Pancreas (tissue), 10 donors: ENCODE measurements around the gene CDCA7L. TPM values are rescaled to one million over a fixed set of nuclear protein-coding genes. Genes with fewer than 3 reads are reported as not detected.

Source experiments
- ATAC-seq, 4 donors: fragments of 200-7000 bp; cut with Tn5 transposase; one replicate each; pipeline versions ENCODE4 v1.8.0 to v1.9.1; 2020; ENCODE audit warnings: mild to moderate bottlenecking in 4 of 4, moderate library complexity in 4 of 4
- DNase-seq, 6 donors: peaks; one replicate each; pipeline ENCODE4 v3.0.0-alpha.2; 2020
- FAIRE-seq: peaks from 2 replicates; lab custom pipeline; 2012; peaks lifted over from hg19 to GRCh38; lab: Jason Lieb, UNC
- H3K27ac ChIP-seq, 4 donors: fragments of 200-600 bp; sonication (generic); 1 replicate in 3 of 4; 2 replicates in 1 of 4; pipeline versions ENCODE4 v1.5.0 to v1.8.0; 2020
- H3K27me3 ChIP-seq, 4 donors: fragments of 200-600 bp; one replicate each; pipeline ENCODE4 v1.8.0; 2021
- H3K36me3 ChIP-seq, 3 donors: fragments of 200-600 bp; sonication (generic) in 1 of 3; one replicate each; pipeline versions ENCODE4 v1.5.0 to v1.8.0; 2020 to 2021
- H3K4me1 ChIP-seq, 3 donors: fragments of 200-600 bp; one replicate each; pipeline ENCODE4 v1.8.0; 2021
- H3K4me3 ChIP-seq, 4 donors: fragments of 200-600 bp; sonication (generic) in 2 of 4; one replicate each; pipeline versions ENCODE4 v1.5.0 to v1.8.0; 2020 to 2021
- H3K9me3 ChIP-seq, 4 donors: fragments of 200-600 bp; one replicate each; pipeline ENCODE4 v1.8.0; 2021
- CTCF ChIP-seq, 4 donors: fragments of 200-600 bp; sonication (generic) in 3 of 4; IDR thresholded peaks; one replicate each; pipeline versions ENCODE4 v1.5.0 to v1.8.0; 2021; ENCODE audit warnings: antibody characterized with exemption in 4 of 4
- WGBS, 2 donors: extraction: QIAGEN DNeasy Blood & Tissue Kit; methylation state at CpG; one replicate each; pipeline ENCODE4 v1.1.7; 2013; 5-methylcytosine and 5-hydroxymethylcytosine counted together
- intact Hi-C, 3 donors: fragments of 100-400 bp; cut with DNase I; formaldehyde crosslinking; loops; one replicate each; pipeline versions ENCODE4 v1.11.1 to v1.14.2; 2022
- polyA plus RNA-seq, 2 donors: library from polyadenylated mRNA; stranded (reverse); fragments of 200-250 nt; gene quantifications; one replicate each; pipeline ENCODE4 v1.2.3, GENCODE V29; 2013
- total RNA-seq, 6 donors: library from RNA; stranded (reverse); fragmentation: NEBNext Ultra II Directional in 4 of 6; extraction: Animal tissue kit (Norgen Biotek cat#: 25700) in 4 of 6; gene quantifications; one replicate each; pipeline versions ENCODE4 v1.2.1 to v1.2.4, GENCODE V29; 2021 to 2023
- donor health status: healthy with polysubstance abuse.
- donor health status: DM: no; HTN: no; CAD: no; lungs with moderate emphysema.
- donor health status: DM: no; HTN: no; CAD: no.
- donor health status: control.
- donor health status: control.
- donor health status: Bipolar disorder and iron deficiency.
- donor health status: DM: yes; HTN: yes; CAD: no.
- donor health status: DM: no; HTN: no; CAD: no.
- donor health status: DM: no; HTN: no; CAD: no.
- donor health status: DM: yes; HTN: yes; CAD: no.

CDCA7L gene
- total and polyA plus RNA-seq, 8 donors, result 6.7 to 27.2 (median 19.9) TPM

- ATAC-seq (no peak), DNase-seq (no peak), FAIRE-seq (no peak)
- H3K27ac ChIP-seq, result no peak overlapping the region
- 95 to 98% methylated on average over 3 of the region's 3 CpGs for WGBS, 2 donors
- peaks cover 0 to 7% (median 0%) of the 10 kb centered on the region in 4 donors for H3K27me3 ChIP-seq
- no peaks in the 10 kb centered on the region for H3K4me1 ChIP-seq
- intact Hi-C loops, result no loop called here
- H3K36me3 ChIP-seq, result no peaks in the 10 kb centered on the region
- H3K9me3 ChIP-seq, result no peaks in the 10 kb centered on the region
- H3K4me3 ChIP-seq, result no peak overlapping the region
- TF ChIP-seq CTCF (IDR thresholded peaks at IDR 0.05), result no peak
Measured at GRCh38 chr7:21959387-21959776, 13.7 kb upstream of the CDCA7L start.

DNA sequence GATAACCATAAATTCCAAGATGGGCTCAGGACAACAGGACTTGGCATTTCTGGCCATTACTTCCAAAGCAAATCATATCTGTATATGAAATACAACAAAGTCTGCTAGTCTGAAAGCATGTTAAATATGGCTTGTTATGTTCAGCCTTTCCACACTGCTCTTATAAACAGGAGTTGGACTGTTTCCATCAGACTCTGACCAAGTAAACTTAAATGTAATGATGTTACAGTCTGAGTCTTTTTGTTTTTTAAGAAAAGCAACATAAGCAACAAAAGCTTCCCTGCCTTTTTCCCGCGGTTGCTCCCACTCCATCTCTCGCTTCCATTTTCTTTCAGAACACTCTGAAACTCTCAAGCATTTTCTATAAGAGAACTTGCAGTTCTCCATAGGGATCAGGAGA, 8.1 kb upstream of the CDCA7L start:
- FAIRE-seq (no peak), DNase-seq (no peak), ATAC-seq (no peak)
- WGBS, 2 donors, result 86 to 94% methylated on average over 3 of the region's 3 CpGs
- Histone ChIP-seq H3K9me3 (no peaks in the 10 kb centered on the region), H3K27ac (no peak overlapping the region), H3K36me3 (no peaks in the 10 kb centered on the region), H3K4me3 (no peak overlapping the region), H3K4me1 (no peaks in the 10 kb centered on the region), H3K27me3 (no peaks in the 10 kb centered on the region)
- TF ChIP-seq CTCF (IDR thresholded peaks at IDR 0.05), result no peak
- intact Hi-C loops, result no loop called here

DNA sequence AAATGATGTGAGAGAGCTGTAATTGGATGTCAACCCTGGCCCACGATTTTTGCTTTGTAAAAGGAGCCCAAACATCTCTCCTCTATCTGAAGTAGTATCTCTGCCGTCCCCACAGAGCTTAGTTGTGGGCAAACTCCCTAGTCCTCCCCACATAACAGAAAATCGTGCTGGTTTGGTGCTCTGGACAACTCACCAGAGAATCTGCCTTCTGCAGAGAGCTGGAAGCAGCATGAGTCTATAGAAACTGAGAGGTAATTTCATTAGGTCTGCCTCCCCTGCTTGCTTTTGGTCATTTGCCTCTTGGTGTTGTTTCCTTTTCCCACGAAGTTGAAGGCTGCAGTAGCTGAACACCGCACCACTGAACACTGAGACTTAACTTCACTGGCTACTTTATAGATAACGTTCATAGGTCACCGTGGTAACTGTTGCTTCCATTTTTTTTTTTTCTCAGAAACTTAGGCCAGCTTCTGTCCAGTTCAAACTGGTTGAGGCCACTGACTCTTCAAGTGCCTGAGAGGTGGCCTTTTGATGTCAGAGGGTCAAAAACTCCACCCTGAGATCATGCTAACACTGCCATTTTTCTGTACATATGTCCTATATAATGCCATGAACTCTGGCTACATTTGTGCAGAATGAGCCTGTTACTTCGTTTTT, 3.3 kb upstream of the CDCA7L start:
- no peak for ATAC-seq
- H3K36me3 ChIP-seq, result no peaks in the 10 kb centered on the region
- TF ChIP-seq CTCF (IDR thresholded peaks at IDR 0.05), result no peak
- H3K27ac ChIP-seq, result no peak overlapping the region
- H3K27me3 ChIP-seq, result no peaks in the 10 kb centered on the region
- intact Hi-C loops, result no loop called here
- WGBS, 2 donors, result 38 to 47% methylated on average over 8 of the region's 8 CpGs
- H3K4me3 ChIP-seq, result no peak overlapping the region
- no peak for DNase-seq
- H3K9me3 ChIP-seq, result no peaks in the 10 kb centered on the region
- FAIRE-seq, result no peak
- peaks cover 0 to 7% (median 4%) of the 10 kb centered on the region in 3 donors for H3K4me1 ChIP-seq

DNA sequence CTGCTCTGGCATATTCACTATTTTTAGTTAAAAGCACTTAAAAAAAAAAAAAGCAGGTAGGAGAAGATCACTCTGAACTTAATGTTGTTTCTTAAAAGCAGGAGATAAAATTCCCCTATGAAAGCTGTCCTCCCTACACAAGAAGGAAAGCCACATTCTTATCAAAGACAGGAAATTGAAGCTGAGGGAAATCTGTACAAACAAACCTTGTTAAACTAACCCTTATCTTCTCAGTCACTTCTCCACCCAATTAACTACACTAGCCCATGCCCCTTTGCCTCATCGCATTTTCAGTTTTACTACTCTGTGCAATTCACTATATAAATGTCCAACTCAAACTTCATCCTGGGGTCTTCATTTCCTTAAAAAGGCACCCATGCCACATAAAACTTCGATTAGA, 2.7 kb upstream of the CDCA7L start:
- FAIRE-seq (no peak), ATAC-seq (no peak), DNase-seq (no peak)
- no peaks in the 10 kb centered on the region for H3K27me3 ChIP-seq
- intact Hi-C loops, result no loop called here
- H3K9me3 ChIP-seq, result no peaks in the 10 kb centered on the region
- TF ChIP-seq CTCF (IDR thresholded peaks at IDR 0.05), result no peak
- H3K4me1 ChIP-seq, result peaks cover 0 to 10% (median 7%) of the 10 kb centered on the region in 3 donors
- WGBS, 2 donors, result 59 to 74% methylated on average over 2 of the region's 2 CpGs
- H3K27ac ChIP-seq, result no peak overlapping the region
- no peak overlapping the region for H3K4me3 ChIP-seq
- no peaks in the 10 kb centered on the region for H3K36me3 ChIP-seq

DNA sequence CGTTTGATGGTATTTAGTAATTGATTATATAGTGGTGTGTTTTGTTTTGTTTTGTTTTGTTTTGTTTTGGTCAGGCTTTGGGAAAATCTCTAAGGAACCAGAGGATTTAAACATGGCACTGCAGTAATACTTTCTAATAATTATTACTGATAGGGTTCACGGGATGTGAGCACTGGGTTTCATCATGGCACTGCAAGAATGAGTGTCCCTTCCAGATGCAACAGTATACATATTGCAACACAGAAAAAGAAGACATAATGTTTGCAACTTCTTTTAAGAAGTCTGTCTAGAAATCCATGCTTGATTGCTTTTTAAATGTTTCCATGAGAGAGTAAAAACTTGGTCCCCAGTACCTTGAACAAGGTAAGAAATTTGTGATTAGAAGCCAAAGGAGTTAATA, 2.2 kb upstream of the CDCA7L start:
- DNase-seq, result no peak
- 77 to 81% methylated on average over 2 of the region's 2 CpGs for WGBS, 2 donors
- Histone ChIP-seq H3K27ac (no peak overlapping the region), H3K4me3 (no peak overlapping the region), H3K9me3 (no peaks in the 10 kb centered on the region), H3K27me3 (no peaks in the 10 kb centered on the region), H3K4me1 (peaks cover 0 to 10% (median 7%) of the 10 kb centered on the region in 3 donors), H3K36me3 (no peaks in the 10 kb centered on the region)
- intact Hi-C loops, result no loop called here
- no peak for FAIRE-seq
- no peak for TF ChIP-seq CTCF (IDR thresholded peaks at IDR 0.05)
- no peak for ATAC-seq
